K562 (cell line): ENCODE measurements around the gene GALNT17. TPM values are rescaled to one million over a fixed set of nuclear protein-coding genes. Genes with fewer than 3 reads are reported as not detected.

Experiments used
- ATAC-seq: fragments of 200-7000 bp; cut with Tn5 transposase; 3 replicates; pipeline ENCODE4 v1.9.1; 2020; ENCODE audit warnings: moderate library complexity
- BruUV-seq: library from RNA; stranded (reverse); fragments of 400-500 nt; replicated peaks from 2 replicates; lab custom pipeline; 2021; lab: Mats Ljungman, UMichigan
- CTCF ChIA-PET: fragments of 300-600 bp; formaldehyde crosslinking; extraction: SDS; loops from one replicate; lab custom pipeline; 2021; ENCODE audit warnings: low intra/inter-chr PET ratio; lab: Yijun Ruan, JAX
- POLR2A ChIA-PET: fragments of 300-600, 350-650 bp; sonication (Branson Sonifier 250); formaldehyde crosslinking; extraction: SDS; loops from one replicate; lab custom pipeline; 2021; ENCODE audit warnings: antibody characterized with exemption, inconsistent platforms; lab: Yijun Ruan, JAX
- DNase-seq, 4 experiments: peaks; one replicate each; pipeline versions ENCODE4 v3.0.0 to v3.0.0-alpha.2; 2011 to 2018; ENCODE audit warnings: low spot score in 3 of 4, mixed read lengths in 3 of 4; ENCODE audit errors: extremely low read depth in 1 of 4
- FAIRE-seq: peaks from 2 replicates; lab custom pipeline; 2011; peaks lifted over from hg19 to GRCh38; lab: Jason Lieb, UNC
- H2AFZ ChIP-seq: 2 replicates; pipeline ENCODE4 v1.6.0; 2011; ENCODE audit warnings: low read depth, low read length, control low read depth, inconsistent platforms
- H3K27ac ChIP-seq: fragments of 200-600 bp; 3 replicates; pipeline ENCODE4 v1.8.0; 2011; ENCODE audit warnings: low read depth, mild to moderate bottlenecking, control low read depth, inconsistent platforms, low read length, moderate library complexity, mixed read lengths; ENCODE audit errors: extremely low read depth
- H3K27me3 ChIP-seq, 2 experiments: fragments of 300-600 bp in 1 of 2; 2 replicates in 1 of 2; 3 replicates in 1 of 2; pipeline versions ENCODE4 v1.6.0 to v1.8.0; 2011; ENCODE audit warnings: inconsistent platforms in 2 of 2, low read length in 2 of 2, mild to moderate bottlenecking in 1 of 2, mixed read lengths in 1 of 2, moderate library complexity in 1 of 2; ENCODE audit not compliant: control insufficient read depth in 2 of 2, insufficient read depth in 2 of 2
- H3K36me3 ChIP-seq: fragments of 300-600 bp; 3 replicates; pipeline ENCODE4 v1.8.0; 2011; ENCODE audit warnings: mild to moderate bottlenecking, low read length, inconsistent platforms; ENCODE audit not compliant: control insufficient read depth, insufficient read depth
- H3K4me1 ChIP-seq, 2 experiments: fragments of 200-600 bp in 1 of 2; replicated peaks in 1 of 2; 2 replicates in 1 of 2; 3 replicates in 1 of 2; pipeline versions ENCODE4 v1.5.1 to v1.8.0; 2011; ENCODE audit warnings: inconsistent platforms in 2 of 2, low read length in 2 of 2, mild to moderate bottlenecking in 1 of 2, mixed read lengths in 1 of 2, moderate library complexity in 1 of 2; ENCODE audit not compliant: control insufficient read depth in 2 of 2, insufficient read depth in 2 of 2
- H3K4me2 ChIP-seq: 2 replicates; pipeline ENCODE4 v1.6.1; 2011; ENCODE audit warnings: low read length, control low read depth, inconsistent platforms, mixed read lengths; ENCODE audit not compliant: insufficient read depth
- H3K4me3 ChIP-seq: fragments of 200-600 bp; sonication (generic), shearing (Covaris generic); 2 replicates; pipeline ENCODE4 v1.5.1; 2016; ENCODE audit warnings: control low read depth, inconsistent platforms
- H3K79me2 ChIP-seq: fragments of 200-600 bp; 3 replicates; pipeline ENCODE4 v1.8.0; 2011; ENCODE audit warnings: low read length, inconsistent platforms; ENCODE audit not compliant: control insufficient read depth, insufficient read depth
- H3K9ac ChIP-seq, 2 experiments: 2 replicates each; pipeline versions ENCODE4 v1.6.0 to v1.6.1; 2011; ENCODE audit warnings: low read depth in 2 of 2, low read length in 2 of 2, control low read depth in 1 of 2, inconsistent platforms in 1 of 2, mild to moderate bottlenecking in 1 of 2, mixed read lengths in 1 of 2; ENCODE audit not compliant: insufficient read depth in 1 of 2
- H3K9me1 ChIP-seq: one replicate; pipeline ENCODE4 v1.6.0; 2011; ENCODE audit warnings: inconsistent platforms, mild to moderate bottlenecking, low read length, moderate library complexity; ENCODE audit not compliant: control insufficient read depth, insufficient read depth
- H3K9me3 ChIP-seq: replicated peaks from 2 replicates; pipeline ENCODE4 v1.5.1; 2011; ENCODE audit warnings: low read depth, low read length, inconsistent platforms; ENCODE audit not compliant: control insufficient read depth, insufficient read depth
- H4K20me1 ChIP-seq: replicated peaks from 2 replicates; pipeline ENCODE4 v1.6.1; 2011; ENCODE audit warnings: low read length, inconsistent platforms, mixed read lengths; ENCODE audit not compliant: control insufficient read depth, insufficient read depth
- ESRRA ChIP-seq: fragments of 450-650 bp; IDR thresholded peaks from 2 replicates; pipeline ENCODE4 v1.6.1; 2014; ENCODE audit warnings: low read depth, mild to moderate bottlenecking, moderate library complexity, borderline replicate concordance
- FOXO4 ChIP-seq: fragments of 450-650 bp; formaldehyde crosslinking; IDR thresholded peaks from 2 replicates; pipeline ENCODE4 v1.4.0; 2020; ENCODE audit warnings: mild to moderate bottlenecking, moderate library complexity
- SRSF3 ChIP-seq: fragments of 200-400 bp; formaldehyde crosslinking; IDR thresholded peaks from 2 replicates; pipeline ENCODE4 v1.6.1; 2016; ENCODE audit warnings: mild to moderate bottlenecking, low read length, moderate library complexity; ENCODE audit not compliant: insufficient read depth
- WGBS: fragments of 100-300 bp; shearing (Covaris generic); methylation state at CpG from one replicate; pipeline ENCODE4 v1.1.6; 2016; ENCODE audit warnings: low coverage, mixed read lengths; ENCODE audit not compliant: insufficient coverage; ENCODE audit errors: missing lambda C conversion rate; 5-methylcytosine and 5-hydroxymethylcytosine counted together
- in situ Hi-C: fragments of 300-500 bp; cut with MboI; formaldehyde crosslinking; loops from 4 replicates; pipeline ENCODE4 v1.15.0; 2018; ENCODE audit warnings: inconsistent platforms, mixed read lengths
- intact Hi-C: fragments of 100-400 bp; cut with micrococcal nuclease; formaldehyde crosslinking; loops from 2 replicates; pipeline ENCODE4 v1.14.2; 2022
- polyA plus RNA-seq, 8 experiments: library from polyadenylated mRNA; depleted of rRNA in 4 of 8; stranded (reverse) in 5 of 8; unstranded in 3 of 8; fragments of >200 nt; fragmentation: Nextera tagmentation in 2 of 8; fragmentation: Illumina TruSeq in 1 of 8; extraction: Ambion mirVana in 2 of 8; extraction: Trizol in 1 of 8; gene quantifications; 2 replicates each; pipeline versions ENCODE4 v1.2.1 to v1.2.3, GENCODE V29; 2011 to 2014; ENCODE audit warnings: inconsistent platforms in 1 of 8, missing spikeins in 1 of 8
- total RNA-seq, 7 experiments: library from RNA; depleted of rRNA in 6 of 7; stranded (reverse); fragments of >200 nt in 6 of 7; fragmentation: Illumina TruSeq in 2 of 7; extraction: Trizol in 2 of 7; gene quantifications; 2 replicates each; pipeline versions ENCODE4 v1.2.1 to v1.2.3, GENCODE V29; 2011 to 2021; ENCODE audit warnings: low replicate concordance in 1 of 7

The GALNT17 gene
- total and polyA plus RNA-seq, 9 of the 15 experiments (the other 6 are each of a cell fraction or from before 2014, with no cell fraction given), result not detected

- intact Hi-C loops, result no loop called here
- DNase-seq (no peak), FAIRE-seq (no peak), ATAC-seq (no peak)
- Histone ChIP-seq H3K9me1 (no peaks in the 10 kb centered on the region), H3K27me3 (no peaks in the 10 kb centered on the region), H3K9me3 (no peaks in the 10 kb centered on the region), H2AFZ (no peak overlapping the region), H3K36me3 (no peaks in the 10 kb centered on the region), H3K4me2 (no peak overlapping the region), H3K4me3 (no peak overlapping the region), H3K27ac (no peak overlapping the region), H3K79me2 (no peaks in the 10 kb centered on the region), H3K9ac (no peak overlapping the region), H3K4me1 (no peaks in the 10 kb centered on the region), H4K20me1 (no peaks in the 10 kb centered on the region)
- no peak for TF ChIP-seq FOXO4
- no peak for TF ChIP-seq ESRRA
- no peak for TF ChIP-seq SRSF3
- ChIA-PET CTCF (interaction anchor here (0.6 kb wide), 1 partner anchor 455 kb away, joined by 3 read pairs; no protein-coding TSS in a partner anchor), POLR2A (no interaction called here)
- 0% methylated on average over 7 of the region's 7 CpGs for WGBS
- BruUV-seq, result no TSS peak
- in situ Hi-C loops, result no loop called here
Measured at GRCh38 chr7:71266912-71267311, 135.0 kb downstream of the GALNT17 start.
